ENCODE measurements around the gene SLC25A6. TPM values are rescaled to one million over a fixed set of nuclear protein-coding genes. Genes with fewer than 3 reads are reported as not detected.
A peak's percentile ranks its signal among the peaks of the same experiment; 100 is the strongest.
"Not testable (repeated sequence)": the region's sequence is repeated elsewhere in the genome, so short reads cannot be mapped to it uniquely, and the experiment has no call there.

The SLC25A6 gene
- 100 to 1,000 TPM; 358 to 372 TPM for total RNA-seq

DNA sequence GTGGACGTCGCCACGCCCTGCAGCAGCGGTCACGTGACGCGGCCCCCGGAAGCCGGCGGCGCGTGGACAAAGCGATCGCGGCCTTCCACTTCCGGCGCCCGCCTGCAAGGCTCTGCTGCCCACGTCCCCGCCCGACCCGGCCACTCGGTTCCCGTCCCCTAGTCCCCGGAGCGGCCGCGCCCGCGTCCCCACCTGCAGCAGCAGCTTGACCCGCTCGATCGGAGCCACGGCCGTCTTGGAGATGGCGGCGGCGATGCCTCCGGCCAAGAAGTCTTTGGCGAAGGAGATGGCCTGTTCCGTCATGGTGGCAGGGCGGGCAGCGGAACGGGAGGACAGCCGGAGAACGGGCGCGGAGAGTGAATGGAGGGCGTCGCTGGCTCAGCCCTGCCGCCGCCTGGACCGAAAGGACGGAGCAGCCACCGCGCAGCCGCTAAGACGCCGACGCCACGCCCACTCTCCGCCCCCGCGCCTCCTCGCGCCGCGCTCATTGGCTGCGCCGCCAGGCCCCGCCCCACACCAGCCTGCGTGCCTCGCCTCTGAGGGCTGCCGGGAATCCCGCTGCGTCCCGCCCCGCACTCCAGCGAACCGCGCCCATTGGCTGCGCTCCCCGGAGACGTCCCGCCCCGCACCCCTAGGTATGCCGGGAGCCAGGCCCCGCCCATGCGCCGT, at the start of gene SLC25A6:
Gene SLC25A6 (minus strand): TSS at position 407 of the 669 bp plus-strand sequence. CDS start 104 bp downstream, at position 303.
- peaks cover 36% of the 10 kb centered on the region for H3K4me1 Mint-ChIP-seq
- H3K27ac Mint-ChIP-seq, result peak within 1 kb of the TSS; percentile 97
- DNase-seq, result peak; percentile 100
- no peaks in the 10 kb centered on the region for H3K9me3 Mint-ChIP-seq
- H3K36me3 Mint-ChIP-seq, result peaks cover 68% of the 10 kb centered on the region
- peak within 1 kb of the TSS; percentile 98 for H3K4me3 Mint-ChIP-seq
- no peaks in the 10 kb centered on the region for H3K27me3 Mint-ChIP-seq

DNA sequence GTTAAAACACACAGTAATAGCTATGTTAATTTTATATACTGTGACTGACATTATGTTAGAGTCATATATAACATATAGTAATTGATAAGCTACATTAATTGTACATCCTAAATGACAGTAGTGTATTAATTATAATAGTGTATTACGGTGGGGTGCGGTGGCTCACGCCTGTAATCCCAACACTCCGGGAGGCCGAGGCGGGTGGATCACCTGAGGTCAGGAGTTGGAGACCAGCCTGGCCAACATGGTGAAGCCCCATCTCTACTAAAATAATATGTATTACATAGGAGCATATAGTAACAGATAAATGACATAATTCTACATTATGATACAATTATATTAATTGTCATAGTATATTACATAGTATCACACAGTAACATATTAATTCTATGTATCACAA, 48.6 kb upstream of the SLC25A6 start:
- Mint-ChIP-seq H3K9me3 (peaks cover 18% of the 10 kb centered on the region), H3K36me3 (peaks cover 71% of the 10 kb centered on the region), H3K4me3 (no peak overlapping the region), H3K4me1 (no peaks in the 10 kb centered on the region), H3K27me3 (no peaks in the 10 kb centered on the region), H3K27ac (no peak overlapping the region)
- DNase-seq, result no peak

DNA sequence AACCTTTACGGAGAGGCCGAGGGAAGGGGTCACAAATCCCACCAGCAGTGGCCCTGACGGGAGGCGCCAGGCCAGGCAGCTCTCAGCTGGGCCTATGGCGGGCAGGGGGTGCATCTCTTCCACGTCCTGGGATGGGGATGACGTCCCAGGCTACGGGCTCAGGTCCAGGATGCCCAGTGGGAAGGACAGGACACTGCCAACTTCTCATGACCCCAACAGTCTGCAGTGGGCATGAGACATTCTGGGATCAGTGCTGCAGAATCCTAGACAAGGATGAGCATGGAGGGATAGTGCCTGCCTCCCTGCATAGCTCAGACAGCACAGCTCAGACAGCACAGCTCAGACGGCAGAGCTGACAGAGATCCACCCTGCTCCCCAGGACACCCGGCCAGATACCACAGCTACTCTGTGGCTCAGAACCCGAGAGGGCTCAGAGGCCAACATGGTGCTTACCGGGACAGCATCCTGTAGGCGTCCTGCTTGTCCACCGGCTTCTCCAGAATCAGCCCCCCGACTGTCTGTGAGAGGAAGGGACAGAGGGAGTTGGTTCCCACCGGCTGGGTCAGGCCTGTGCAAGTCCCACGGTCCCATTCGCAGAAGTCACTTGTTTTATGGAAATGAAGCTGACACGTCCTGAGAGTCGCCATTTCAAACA, 43.5 kb upstream of the SLC25A6 start:
- Mint-ChIP-seq H3K36me3 (peaks cover 41% of the 10 kb centered on the region), H3K27ac (no peak overlapping the region), H3K4me3 (no peak overlapping the region), H3K9me3 (peaks cover 2% of the 10 kb centered on the region), H3K27me3 (no peaks in the 10 kb centered on the region), H3K4me1 (no peaks in the 10 kb centered on the region)
- no peak for DNase-seq

DNA sequence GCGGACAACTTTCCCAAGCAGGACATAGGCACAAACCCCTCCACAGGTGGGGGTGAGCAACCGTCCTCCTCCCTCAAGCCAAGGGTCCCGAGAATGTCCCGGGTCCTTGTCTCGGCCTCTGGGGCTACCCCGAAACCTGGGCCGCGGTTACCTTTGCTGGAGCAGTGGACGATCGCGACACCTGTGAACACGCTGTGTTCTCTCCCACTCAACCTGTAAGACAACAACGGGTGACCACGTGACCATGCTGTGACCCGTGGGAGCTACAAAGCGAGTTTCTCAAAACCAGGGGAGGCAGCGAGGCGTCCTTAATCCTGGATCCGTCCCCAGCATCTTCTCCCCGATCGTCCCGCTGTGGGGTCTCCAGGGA, 42.9 kb upstream of the SLC25A6 start:
- DNase-seq, result no peak
- no peak overlapping the region for H3K27ac Mint-ChIP-seq

DNA sequence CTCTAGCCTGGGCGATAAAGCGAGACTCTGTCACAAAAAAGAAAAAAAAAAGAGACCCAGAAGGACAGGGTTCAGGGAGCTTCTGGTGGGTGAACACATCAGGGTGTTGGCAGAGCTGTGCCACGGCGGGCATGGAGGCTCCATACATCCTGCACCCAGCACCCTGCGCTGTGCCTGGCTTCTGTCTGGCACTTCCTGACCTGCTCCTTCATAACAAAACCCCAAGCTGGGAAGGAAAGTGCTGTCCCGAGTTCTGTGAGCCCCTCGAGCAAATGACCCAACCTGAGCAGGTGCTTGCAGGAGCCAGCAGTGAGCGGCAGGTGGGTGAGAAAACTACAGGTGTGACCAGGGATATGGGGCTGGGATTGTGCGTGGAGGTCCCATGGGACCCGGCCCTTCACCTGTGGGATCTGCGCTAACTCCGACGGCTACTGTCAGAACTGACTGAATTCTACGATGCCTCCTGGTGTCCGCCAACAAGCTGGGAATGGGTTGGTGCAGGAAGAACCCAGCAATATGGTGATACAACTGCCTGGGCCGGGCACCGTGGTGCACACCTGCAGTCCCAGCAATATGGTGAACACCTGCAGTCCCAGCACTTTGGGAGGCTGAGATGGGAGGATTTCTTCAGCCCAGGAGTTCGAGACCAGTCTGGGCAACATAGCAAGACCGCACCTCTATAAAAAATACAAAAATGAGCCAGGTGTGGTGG, 41.9 kb upstream of the SLC25A6 start:
- peaks cover 2% of the 10 kb centered on the region for H3K9me3 Mint-ChIP-seq
- no peak overlapping the region for H3K4me3 Mint-ChIP-seq
- H3K27ac Mint-ChIP-seq, result no peak overlapping the region
- no peaks in the 10 kb centered on the region for H3K27me3 Mint-ChIP-seq
- no peaks in the 10 kb centered on the region for H3K4me1 Mint-ChIP-seq
- H3K36me3 Mint-ChIP-seq, result peaks cover 40% of the 10 kb centered on the region
- no peak for DNase-seq

More for the DNA sequence above, 42.9 kb upstream of the SLC25A6 start:
- Mint-ChIP-seq H3K27me3 (no peaks in the 10 kb centered on the region), H3K4me1 (no peaks in the 10 kb centered on the region), H3K9me3 (peaks cover 2% of the 10 kb centered on the region), H3K36me3 (peaks cover 43% of the 10 kb centered on the region), H3K4me3 (no peak overlapping the region)

DNA sequence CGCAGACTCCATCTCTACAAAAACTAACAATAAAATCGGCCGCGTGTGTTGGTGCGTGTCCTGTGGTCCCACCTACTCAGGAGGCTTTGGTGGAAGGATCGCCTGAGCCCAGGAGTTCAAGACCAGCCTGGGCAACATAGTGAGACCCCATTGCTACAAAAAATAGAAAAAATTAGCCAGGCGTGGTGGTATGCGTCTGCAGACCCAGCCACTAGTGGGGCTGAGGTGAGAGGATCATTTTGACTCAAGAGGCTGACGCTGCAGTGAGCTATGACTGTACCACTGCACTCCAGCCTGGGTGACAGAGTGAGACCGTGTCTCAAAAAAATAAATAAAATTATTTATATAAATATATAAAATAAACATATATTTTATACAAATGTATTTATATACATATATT, 38.5 kb upstream of the SLC25A6 start:
- no peaks in the 10 kb centered on the region for H3K4me1 Mint-ChIP-seq
- no peaks in the 10 kb centered on the region for H3K9me3 Mint-ChIP-seq
- H3K27ac Mint-ChIP-seq, result no peak overlapping the region
- H3K36me3 Mint-ChIP-seq, result peaks cover 21% of the 10 kb centered on the region
- H3K27me3 Mint-ChIP-seq, result no peaks in the 10 kb centered on the region
- no peak overlapping the region for H3K4me3 Mint-ChIP-seq
- DNase-seq, result no peak

DNA sequence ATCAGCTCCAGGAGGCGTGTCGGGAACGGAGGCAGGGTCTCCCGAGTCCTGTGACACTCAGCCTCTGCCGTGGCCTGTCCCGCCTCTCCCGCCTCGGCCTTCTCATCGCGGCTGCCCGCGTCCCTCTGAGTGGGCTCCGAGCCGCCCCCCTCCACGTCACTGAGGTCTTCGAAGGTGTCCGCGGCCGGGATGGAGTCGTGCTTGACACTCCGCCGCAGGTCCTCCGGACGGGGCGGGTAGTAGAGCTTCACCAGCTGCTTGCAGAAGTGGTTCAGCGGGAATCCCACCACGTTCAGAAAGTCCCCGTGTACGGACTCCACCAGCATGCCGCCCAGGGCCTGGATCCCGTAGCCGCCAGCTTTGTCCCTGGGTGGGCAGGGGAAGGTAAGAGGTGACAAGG, 35.8 kb upstream of the SLC25A6 start:
- Mint-ChIP-seq H3K27ac (no peak overlapping the region), H3K27me3 (no peaks in the 10 kb centered on the region), H3K36me3 (peaks cover 40% of the 10 kb centered on the region), H3K9me3 (peaks cover 17% of the 10 kb centered on the region), H3K4me1 (no peaks in the 10 kb centered on the region), H3K4me3 (no peak overlapping the region)
- DNase-seq, result no peak

DNA sequence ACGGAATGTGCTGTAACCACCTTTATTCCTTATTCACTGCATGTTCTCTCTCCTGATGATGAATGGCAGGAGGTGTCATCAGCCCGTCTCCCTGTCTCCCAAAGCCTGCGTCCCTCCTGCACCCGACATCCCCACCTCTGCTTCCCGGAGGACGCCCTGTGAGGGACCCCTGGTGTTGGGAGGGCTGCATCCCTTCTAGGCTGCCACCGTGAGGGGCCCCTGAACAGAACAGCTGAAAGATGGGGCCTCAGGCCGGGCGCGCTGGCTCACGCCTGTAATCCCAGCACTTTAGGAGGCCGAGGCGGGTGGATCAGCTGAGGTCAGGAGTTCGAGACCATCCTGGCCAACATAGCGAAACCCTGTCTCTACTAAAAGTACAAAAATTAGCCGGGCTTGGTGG, 34.4 kb upstream of the SLC25A6 start:
- not testable (repeated sequence) for H3K4me1 Mint-ChIP-seq, H3K27me3 Mint-ChIP-seq, DNase-seq, H3K4me3 Mint-ChIP-seq, H3K27ac Mint-ChIP-seq
- peaks cover 52% of the 10 kb centered on the region for H3K36me3 Mint-ChIP-seq
- H3K9me3 Mint-ChIP-seq, result peaks cover 28% of the 10 kb centered on the region

DNA sequence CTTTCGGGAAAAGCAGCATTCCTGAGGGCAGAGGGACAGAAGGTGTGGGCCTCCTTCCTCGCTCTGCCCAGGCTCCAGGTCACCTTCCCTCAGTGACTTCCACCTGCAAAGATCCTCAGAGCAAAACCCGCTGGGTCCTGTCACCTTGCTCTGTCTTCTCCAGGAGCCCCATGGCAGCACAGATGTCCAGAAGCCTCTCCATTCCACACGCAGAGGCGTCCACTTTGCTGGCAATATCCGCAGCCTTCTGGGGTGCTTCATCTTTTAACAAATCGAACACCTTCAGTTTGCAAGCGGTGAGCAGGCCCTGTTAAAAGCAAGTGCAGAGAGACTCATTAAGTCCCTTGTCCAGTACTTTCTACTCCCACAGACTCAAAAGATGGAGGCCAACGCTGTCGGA, 33.5 kb upstream of the SLC25A6 start:
- peaks cover 56% of the 10 kb centered on the region for H3K36me3 Mint-ChIP-seq

DNA sequence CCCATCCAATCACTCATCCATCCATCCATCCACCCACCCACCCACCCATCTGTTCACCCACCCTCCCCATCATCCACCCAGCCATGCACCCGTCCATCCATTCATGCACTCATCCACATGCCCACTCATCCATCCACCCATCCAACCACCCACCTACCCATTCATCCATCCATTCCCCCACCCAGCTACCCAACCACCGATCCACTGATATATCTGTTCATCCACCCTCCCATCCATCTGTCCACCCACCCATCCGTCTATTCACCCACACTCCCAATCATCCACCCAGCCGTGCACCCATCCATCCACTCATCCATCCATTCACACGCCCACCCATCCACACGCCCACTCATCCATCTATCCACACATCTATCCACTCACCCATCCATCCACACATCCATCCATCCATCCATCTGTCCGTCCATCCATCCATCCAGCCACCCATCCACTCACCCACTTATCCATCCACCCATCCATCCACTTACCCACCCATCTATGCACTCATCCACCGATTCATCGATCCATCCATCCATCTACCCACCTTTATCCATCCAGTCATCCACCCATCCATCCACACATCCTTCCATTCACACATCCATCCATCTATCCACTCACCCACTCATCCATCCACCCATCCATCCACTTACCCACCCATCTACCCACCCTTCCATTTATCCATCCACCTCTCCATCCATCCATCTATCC, 32.4 kb upstream of the SLC25A6 start:
- H3K36me3 Mint-ChIP-seq, result peaks cover 59% of the 10 kb centered on the region

More for the DNA sequence above, 33.5 kb upstream of the SLC25A6 start:
- H3K27ac Mint-ChIP-seq, result no peak overlapping the region
- DNase-seq, result no peak
- H3K27me3 Mint-ChIP-seq, result no peaks in the 10 kb centered on the region
- no peak overlapping the region for H3K4me3 Mint-ChIP-seq
- peaks cover 28% of the 10 kb centered on the region for H3K9me3 Mint-ChIP-seq
- no peaks in the 10 kb centered on the region for H3K4me1 Mint-ChIP-seq

DNA sequence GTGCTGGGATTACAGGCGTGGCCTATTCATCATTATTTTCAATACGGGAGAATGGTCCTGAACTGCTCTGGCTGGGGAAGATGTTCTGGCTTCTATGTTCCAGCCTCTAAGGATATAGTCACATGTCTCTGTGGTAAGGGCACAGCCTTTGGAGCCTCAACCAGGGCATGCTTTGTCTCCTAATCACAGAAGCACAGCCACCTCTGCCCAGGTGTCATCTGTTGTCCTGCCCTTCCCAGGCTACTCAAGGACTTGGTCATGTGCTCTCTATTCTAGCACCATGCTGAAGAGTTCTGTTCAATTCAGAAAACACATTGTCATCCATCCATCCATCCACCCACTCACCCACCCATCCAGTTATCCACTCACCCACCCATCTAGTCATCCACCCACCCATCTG, 31.3 kb upstream of the SLC25A6 start:
- no peak for DNase-seq
- no peaks in the 10 kb centered on the region for H3K27me3 Mint-ChIP-seq
- H3K4me3 Mint-ChIP-seq, result no peak overlapping the region
- H3K4me1 Mint-ChIP-seq, result no peaks in the 10 kb centered on the region
- H3K9me3 Mint-ChIP-seq, result peaks cover 33% of the 10 kb centered on the region
- H3K36me3 Mint-ChIP-seq, result peaks cover 61% of the 10 kb centered on the region
- H3K27ac Mint-ChIP-seq, result no peak overlapping the region

More for the DNA sequence above, 32.4 kb upstream of the SLC25A6 start:
- no peak for DNase-seq
- no peaks in the 10 kb centered on the region for H3K4me1 Mint-ChIP-seq
- no peak overlapping the region for H3K27ac Mint-ChIP-seq
- H3K27me3 Mint-ChIP-seq, result no peaks in the 10 kb centered on the region
- H3K4me3 Mint-ChIP-seq, result no peak overlapping the region
- peaks cover 33% of the 10 kb centered on the region for H3K9me3 Mint-ChIP-seq

DNA sequence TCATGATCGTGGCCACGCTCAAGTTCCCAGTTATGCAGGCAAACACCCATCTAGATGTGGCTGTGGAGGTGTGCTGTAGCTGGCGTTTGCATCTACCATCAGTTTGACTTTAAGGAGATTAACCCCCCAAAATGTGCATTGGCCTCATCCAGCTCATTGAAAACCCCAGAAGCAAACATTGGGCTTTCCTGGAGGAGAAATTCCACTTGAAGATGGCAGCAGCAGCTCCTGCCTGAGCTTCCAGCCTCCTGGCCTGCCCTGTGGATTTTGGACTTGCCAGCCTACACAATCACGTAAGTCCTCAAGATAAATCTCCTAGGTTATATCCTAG, 30.2 kb upstream of the SLC25A6 start:
- DNase-seq, result no peak
- H3K9me3 Mint-ChIP-seq, result peaks cover 33% of the 10 kb centered on the region
- no peak overlapping the region for H3K27ac Mint-ChIP-seq
- no peaks in the 10 kb centered on the region for H3K27me3 Mint-ChIP-seq
- H3K4me3 Mint-ChIP-seq, result no peak overlapping the region
- peaks cover 57% of the 10 kb centered on the region for H3K36me3 Mint-ChIP-seq
- H3K4me1 Mint-ChIP-seq, result no peaks in the 10 kb centered on the region

DNA sequence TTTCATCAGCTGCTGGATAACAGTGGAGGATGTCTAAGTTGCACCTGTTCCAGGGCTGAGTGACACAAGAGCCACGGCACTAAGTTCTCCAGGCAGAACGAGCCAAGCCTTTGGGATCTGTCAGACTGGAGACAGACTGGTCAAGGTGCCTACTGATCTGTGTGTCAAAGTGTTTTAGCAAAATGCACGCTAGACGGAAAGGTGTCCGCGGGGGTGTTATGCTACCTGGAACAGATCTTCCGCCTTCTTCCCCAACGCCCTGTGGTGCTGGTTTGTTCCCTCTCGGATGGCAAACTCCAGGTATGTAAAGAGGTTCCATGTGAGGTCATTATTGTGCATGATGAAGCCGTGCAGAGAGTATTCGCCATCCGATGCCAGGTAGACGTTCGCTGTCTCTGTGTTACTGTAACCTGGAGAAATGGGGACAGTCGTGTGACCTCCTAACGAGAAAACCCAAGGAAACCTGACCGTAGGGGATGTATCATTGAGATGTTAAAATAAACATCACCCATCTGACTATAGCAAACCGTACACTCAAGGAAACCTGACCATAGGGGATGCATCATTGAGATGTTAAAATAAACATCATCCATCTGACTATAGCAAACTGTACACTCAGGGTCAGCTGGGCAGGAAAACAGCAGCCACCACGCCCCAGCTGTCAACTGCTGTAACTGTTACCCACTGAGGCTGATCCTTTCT, 29.7 kb upstream of the SLC25A6 start:
- DNase-seq, result no peak
- no peak overlapping the region for H3K27ac Mint-ChIP-seq
- H3K27me3 Mint-ChIP-seq, result no peaks in the 10 kb centered on the region
- peaks cover 55% of the 10 kb centered on the region for H3K36me3 Mint-ChIP-seq
- H3K4me1 Mint-ChIP-seq, result no peaks in the 10 kb centered on the region
- H3K4me3 Mint-ChIP-seq, result no peak overlapping the region
- H3K9me3 Mint-ChIP-seq, result peaks cover 33% of the 10 kb centered on the region

DNA sequence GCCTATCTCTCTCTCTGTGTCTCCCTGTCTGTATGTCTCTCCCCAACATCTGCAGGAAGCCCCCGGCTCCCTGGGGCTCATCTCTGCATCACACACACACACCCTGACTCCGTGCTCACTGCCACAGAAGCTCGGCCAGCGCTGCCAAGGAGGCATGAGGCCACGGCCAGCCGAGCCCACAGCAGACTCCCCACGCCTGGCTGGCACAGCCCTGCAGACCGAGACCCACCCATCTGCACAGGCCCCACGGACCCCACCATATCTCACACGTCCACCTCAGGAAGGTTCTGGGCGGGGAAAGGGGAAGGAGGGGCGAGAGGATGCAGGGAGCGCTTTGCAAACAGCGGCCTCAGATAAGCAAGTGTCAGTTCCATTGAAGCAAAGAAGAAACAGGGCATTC, 28.5 kb upstream of the SLC25A6 start:
- H3K36me3 Mint-ChIP-seq, result peaks cover 52% of the 10 kb centered on the region
- no peaks in the 10 kb centered on the region for H3K4me1 Mint-ChIP-seq
- no peaks in the 10 kb centered on the region for H3K27me3 Mint-ChIP-seq
- no peak overlapping the region for H3K4me3 Mint-ChIP-seq
- peak overlapping the region; percentile 32 for H3K27ac Mint-ChIP-seq
- no peak for DNase-seq
- peaks cover 33% of the 10 kb centered on the region for H3K9me3 Mint-ChIP-seq
